Measurements from ENCODE around the gene ACOT8.

DNA sequence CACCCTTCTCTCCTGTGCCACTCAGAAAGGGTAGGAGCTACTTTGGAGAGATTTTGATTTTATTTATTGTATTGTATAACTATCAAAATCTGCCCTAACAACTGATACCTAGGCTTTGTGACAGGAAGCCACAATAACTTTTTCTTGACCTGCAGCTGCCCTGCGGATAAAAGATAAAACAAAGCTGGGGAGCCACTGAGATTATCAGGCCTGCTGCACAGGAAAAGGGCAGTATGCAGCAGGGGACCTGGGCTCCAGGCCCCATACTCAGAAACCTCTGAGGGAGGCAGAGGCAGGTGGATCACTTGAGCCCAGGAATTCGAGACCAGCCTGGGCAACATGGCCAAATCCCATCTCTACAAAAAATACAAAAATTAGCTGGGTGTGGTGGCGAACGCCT, 24.6 kb downstream of the ACOT8 start:
- TF ChIP-seq, protein P1, sequence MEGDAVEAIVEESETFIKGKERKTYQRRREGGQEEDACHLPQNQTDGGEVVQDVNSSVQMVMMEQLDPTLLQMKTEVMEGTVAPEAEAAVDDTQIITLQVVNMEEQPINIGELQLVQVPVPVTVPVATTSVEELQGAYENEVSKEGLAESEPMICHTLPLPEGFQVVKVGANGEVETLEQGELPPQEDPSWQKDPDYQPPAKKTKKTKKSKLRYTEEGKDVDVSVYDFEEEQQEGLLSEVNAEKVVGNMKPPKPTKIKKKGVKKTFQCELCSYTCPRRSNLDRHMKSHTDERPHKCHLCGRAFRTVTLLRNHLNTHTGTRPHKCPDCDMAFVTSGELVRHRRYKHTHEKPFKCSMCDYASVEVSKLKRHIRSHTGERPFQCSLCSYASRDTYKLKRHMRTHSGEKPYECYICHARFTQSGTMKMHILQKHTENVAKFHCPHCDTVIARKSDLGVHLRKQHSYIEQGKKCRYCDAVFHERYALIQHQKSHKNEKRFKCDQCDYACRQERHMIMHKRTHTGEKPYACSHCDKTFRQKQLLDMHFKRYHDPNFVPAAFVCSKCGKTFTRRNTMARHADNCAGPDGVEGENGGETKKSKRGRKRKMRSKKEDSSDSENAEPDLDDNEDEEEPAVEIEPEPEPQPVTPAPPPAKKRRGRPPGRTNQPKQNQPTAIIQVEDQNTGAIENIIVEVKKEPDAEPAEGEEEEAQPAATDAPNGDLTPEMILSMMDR (IDR thresholded peaks at IDR 0.05) = no peak
- TF ChIP-seq POLR2A (IDR thresholded peaks at IDR 0.05) = no peak

All from Peyer's patch (tissue), 4 donors.